Skeletal muscle tissue (tissue), 4 donors: Measurements from ENCODE around the gene EFNA3. TPM values are rescaled to one million over a fixed set of nuclear protein-coding genes. Genes with fewer than 3 reads are reported as not detected.

Experiments
- H3K27ac ChIP-seq: one replicate; pipeline ENCODE4 v1.7.0; 2013; ENCODE audit warnings: mild to moderate bottlenecking, low read depth, low read length, inconsistent platforms
- H3K27me3 ChIP-seq, 3 donors: one replicate each; pipeline ENCODE4 v1.7.0; 2013; ENCODE audit warnings: low read length in 3 of 3; ENCODE audit not compliant: control insufficient read depth in 3 of 3, insufficient read depth in 3 of 3
- H3K36me3 ChIP-seq, 3 donors: one replicate each; pipeline ENCODE4 v1.7.0; 2013; ENCODE audit warnings: low read length in 3 of 3; ENCODE audit not compliant: control insufficient read depth in 3 of 3, insufficient read depth in 3 of 3
- H3K4me1 ChIP-seq, 3 donors: one replicate each; pipeline ENCODE4 v1.7.0; 2013; ENCODE audit warnings: low read length in 3 of 3, mild to moderate bottlenecking in 3 of 3; ENCODE audit not compliant: control insufficient read depth in 3 of 3, insufficient read depth in 3 of 3
- H3K4me3 ChIP-seq, 3 donors: one replicate each; pipeline ENCODE4 v1.7.0; 2013; ENCODE audit warnings: low read length in 3 of 3
- H3K9ac ChIP-seq, 3 donors: one replicate each; pipeline ENCODE4 v1.7.0; 2013; ENCODE audit warnings: low read length in 3 of 3, mild to moderate bottlenecking in 3 of 3, moderate library complexity in 2 of 3, low read depth in 1 of 3
- H3K9me3 ChIP-seq, 3 donors: one replicate each; pipeline ENCODE4 v1.7.0; 2013; ENCODE audit warnings: low read length in 3 of 3; ENCODE audit not compliant: control insufficient read depth in 3 of 3
- total RNA-seq: library from RNA; depleted of rRNA; stranded (reverse); fragments of >200 nt; gene quantifications from one replicate; pipeline ENCODE4 v1.2.3, GENCODE V29; 2014
- donor health status: Osteomylitis.

The EFNA3 gene
- total RNA-seq, 1 donor from 2014 or later, result 0.52 TPM

DNA sequence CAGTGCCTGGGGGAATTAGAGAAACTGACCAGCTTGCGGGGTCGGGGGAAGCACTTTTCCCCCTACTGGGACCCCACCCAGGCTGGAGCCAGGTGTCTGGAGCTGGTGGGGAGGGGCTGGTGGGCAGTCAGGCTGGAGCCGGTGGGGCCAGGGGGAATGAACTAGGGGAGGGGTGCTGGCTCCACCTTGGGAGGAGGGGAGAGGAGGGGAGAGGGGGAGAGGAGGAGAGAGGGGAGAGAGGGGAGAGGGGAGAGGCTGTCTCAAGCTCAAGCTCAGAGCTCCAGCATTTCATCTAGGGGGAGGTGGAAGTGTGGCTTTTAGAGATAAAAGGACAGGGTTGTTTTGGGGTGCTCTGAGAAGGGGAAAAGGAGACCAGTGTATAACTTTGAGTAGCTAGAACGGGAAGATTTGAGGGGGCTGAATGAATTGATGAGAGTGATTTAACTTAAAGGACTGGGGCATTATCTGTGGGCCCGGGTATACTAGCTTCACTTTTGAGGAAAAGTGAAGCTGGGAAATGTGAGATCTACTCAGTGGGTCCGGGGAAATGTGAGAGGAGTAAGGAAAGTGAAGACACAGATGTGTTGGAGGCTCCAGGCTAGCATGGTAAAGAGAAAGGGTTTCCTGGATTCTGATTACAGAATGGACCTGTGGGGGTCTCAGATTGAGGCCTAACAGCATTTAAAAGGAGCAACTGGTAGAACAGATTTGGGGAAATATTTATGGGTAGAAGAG lies 51.8 kb downstream of the EFNA3 start:
- Histone ChIP-seq H3K9me3 (no peaks in the 10 kb centered on the region), H3K4me3 (peak overlapping the region; percentile 76 to 88 (median 82)), H3K4me1 (peaks cover 64 to 78% (median 64%) of the 10 kb centered on the region in 3 donors), H3K27ac (peak overlapping the region; percentile 68), H3K9ac (peak overlapping the region; percentile 59 to 87 (median 67)), H3K36me3 (peaks cover 15 to 23% (median 20%) of the 10 kb centered on the region in 3 donors), H3K27me3 (peaks cover 0 to 38% (median 30%) of the 10 kb centered on the region in 3 donors)

DNA sequence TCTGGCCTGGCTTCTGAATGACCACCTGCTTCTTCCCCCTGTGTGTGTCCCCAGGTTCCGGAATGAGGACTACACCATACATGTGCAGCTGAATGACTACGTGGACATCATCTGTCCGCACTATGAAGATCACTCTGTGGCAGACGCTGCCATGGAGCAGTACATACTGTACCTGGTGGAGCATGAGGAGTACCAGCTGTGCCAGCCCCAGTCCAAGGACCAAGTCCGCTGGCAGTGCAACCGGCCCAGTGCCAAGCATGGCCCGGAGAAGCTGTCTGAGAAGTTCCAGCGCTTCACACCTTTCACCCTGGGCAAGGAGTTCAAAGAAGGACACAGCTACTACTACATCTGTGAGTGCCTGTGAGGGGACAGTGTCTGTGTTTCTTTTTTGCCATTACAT lies 52.6 kb downstream of the EFNA3 start:
- Histone ChIP-seq H3K4me1 (peaks cover 63 to 70% (median 64%) of the 10 kb centered on the region in 3 donors), H3K9ac (no peak overlapping the region), H3K27me3 (peaks cover 0 to 38% (median 28%) of the 10 kb centered on the region in 3 donors), H3K27ac (no peak overlapping the region), H3K36me3 (peaks cover 15 to 23% (median 20%) of the 10 kb centered on the region in 3 donors), H3K4me3 (peak overlapping the region in 1 of 3 donors; percentile 51), H3K9me3 (no peaks in the 10 kb centered on the region)

DNA sequence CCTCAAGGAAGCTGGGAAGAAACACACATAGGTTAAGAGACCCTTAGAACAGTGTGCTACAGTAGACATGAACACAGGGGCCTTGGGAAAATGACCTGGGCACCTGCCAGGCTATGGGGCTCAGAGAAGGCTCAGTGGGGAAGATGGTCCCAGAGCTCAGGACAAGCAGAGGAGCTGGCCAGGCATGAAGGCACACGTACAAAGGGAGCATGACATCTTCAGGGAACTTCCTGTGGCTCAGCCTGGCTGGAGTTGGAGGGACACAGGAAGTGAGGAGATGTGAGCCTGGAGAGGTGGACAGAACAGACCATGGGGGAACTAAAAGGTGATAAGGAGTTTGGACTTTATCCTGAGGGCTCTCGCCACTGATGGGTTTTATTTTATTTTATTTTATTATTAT lies 53.2 kb downstream of the EFNA3 start:
- Histone ChIP-seq H3K36me3 (peaks cover 15 to 23% (median 20%) of the 10 kb centered on the region in 3 donors), H3K27me3 (peaks cover 0 to 32% (median 26%) of the 10 kb centered on the region in 3 donors), H3K9ac (peak overlapping the region in 1 of 3 donors; percentile 40), H3K4me3 (peak overlapping the region in 1 of 3 donors; percentile 16), H3K27ac (no peak overlapping the region), H3K9me3 (no peaks in the 10 kb centered on the region), H3K4me1 (peaks cover 61 to 68% (median 63%) of the 10 kb centered on the region in 3 donors)

GRCh38 chr1:155133799-155134281 lies 55.2 kb downstream of the EFNA3 start:
- Histone ChIP-seq H3K4me3 (no peak overlapping the region), H3K36me3 (peaks cover 15 to 30% (median 29%) of the 10 kb centered on the region in 3 donors), H3K9ac (peak overlapping the region in 1 of 3 donors; percentile 99), H3K27ac (no peak overlapping the region), H3K9me3 (no peaks in the 10 kb centered on the region), H3K27me3 (peaks cover 0 to 14% (median 9%) of the 10 kb centered on the region in 3 donors), H3K4me1 (peaks cover 54 to 62% (median 59%) of the 10 kb centered on the region in 3 donors)

- Histone ChIP-seq H3K4me1 (peaks cover 54 to 62% (median 59%) of the 10 kb centered on the region in 3 donors), H3K4me3 (peak overlapping the region; percentile 49 to 98 (median 97)), H3K27me3 (peaks cover 0 to 9% (median 4%) of the 10 kb centered on the region in 3 donors)
Measured at GRCh38 chr1:155134322-155134721, 55.7 kb downstream of the EFNA3 start.

DNA sequence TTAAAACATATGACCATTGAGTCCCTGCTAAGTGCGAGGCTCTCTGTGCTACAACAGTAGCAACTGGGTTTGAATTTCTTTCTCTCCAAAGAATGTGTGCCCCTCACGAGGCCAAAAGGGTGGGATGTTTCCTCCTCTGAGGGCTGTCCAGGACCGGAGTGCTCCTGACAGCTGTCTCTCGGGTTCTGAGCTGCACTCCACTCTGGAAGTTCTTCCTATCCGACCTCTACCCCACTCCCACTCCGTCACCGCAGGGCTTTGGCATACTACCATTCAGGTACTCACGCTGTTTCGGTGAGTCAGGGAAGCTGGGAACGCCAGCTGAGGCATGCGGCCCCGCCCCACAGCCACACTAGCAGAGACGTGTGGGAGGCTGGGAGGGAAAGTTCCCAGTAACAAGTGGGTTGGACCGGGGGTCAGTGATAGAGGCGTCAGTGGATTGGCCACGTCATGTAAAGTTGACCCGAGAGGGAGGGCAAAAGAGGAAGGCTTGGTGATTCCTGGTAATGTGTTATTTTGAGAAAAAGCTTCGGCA lies 56.3 kb downstream of the EFNA3 start:
- Histone ChIP-seq H3K4me3 (peak overlapping the region; percentile 97 to 99 (median 98)), H3K27ac (peak overlapping the region; percentile 97), H3K9me3 (no peaks in the 10 kb centered on the region), H3K36me3 (peaks cover 15 to 30% (median 29%) of the 10 kb centered on the region in 3 donors), H3K27me3 (peaks cover 0 to 3% (median 0%) of the 10 kb centered on the region in 3 donors), H3K4me1 (peaks cover 52 to 61% (median 56%) of the 10 kb centered on the region in 3 donors), H3K9ac (peak overlapping the region; percentile 98 to 99 (median 98))

More at GRCh38 chr1:155134322-155134721, 55.7 kb downstream of the EFNA3 start:
- H3K9me3 ChIP-seq, result no peaks in the 10 kb centered on the region
- peak overlapping the region; percentile 97 for H3K27ac ChIP-seq
- H3K9ac ChIP-seq, result peak overlapping the region in 1 of 3 donors; percentile 99
- H3K36me3 ChIP-seq, result peaks cover 15 to 30% (median 29%) of the 10 kb centered on the region in 3 donors

DNA sequence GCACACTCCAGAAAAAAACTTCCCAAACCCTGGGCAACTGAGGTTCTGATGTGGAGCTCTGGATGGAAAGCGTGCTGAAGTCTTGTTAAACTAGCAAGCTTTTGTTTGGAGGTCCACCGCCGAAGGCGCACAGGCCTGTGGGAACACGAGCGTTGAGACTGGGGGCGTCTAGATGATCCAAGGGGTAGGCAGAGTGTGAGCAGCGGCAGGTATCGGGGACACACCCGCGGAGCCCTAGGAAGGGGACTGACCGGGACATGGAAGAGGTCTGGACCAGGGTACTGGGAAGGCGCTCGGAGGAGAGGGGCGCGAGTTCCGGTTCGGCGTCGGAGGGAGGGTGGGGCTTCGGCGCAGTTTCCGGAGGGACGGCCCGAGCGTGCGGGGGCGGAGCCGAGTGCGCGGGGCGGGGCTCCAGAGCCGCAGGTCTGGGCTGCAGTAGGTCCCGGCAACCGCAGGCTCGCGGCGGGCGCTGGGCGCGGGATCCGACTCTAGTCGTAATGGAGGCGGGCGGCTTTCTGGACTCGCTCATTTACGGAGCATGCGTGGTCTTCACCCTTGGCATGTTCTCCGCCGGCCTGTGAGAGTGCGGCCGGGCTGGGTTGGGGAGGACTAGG lies 56.9 kb downstream of the EFNA3 start, which contains the start of gene SLC50A1:
Gene SLC50A1, plus strand, starts transcription at position 438 of the 614 bp plus-strand sequence. Its CDS starts 60 bp downstream, at position 498.
- Histone ChIP-seq H3K4me1 (peaks cover 50 to 64% (median 57%) of the 10 kb centered on the region in 3 donors), H3K36me3 (peaks cover 15 to 30% (median 29%) of the 10 kb centered on the region in 3 donors), H3K9ac (peak within 1 kb of the TSS; percentile 98 to 99 (median 98))

DNA sequence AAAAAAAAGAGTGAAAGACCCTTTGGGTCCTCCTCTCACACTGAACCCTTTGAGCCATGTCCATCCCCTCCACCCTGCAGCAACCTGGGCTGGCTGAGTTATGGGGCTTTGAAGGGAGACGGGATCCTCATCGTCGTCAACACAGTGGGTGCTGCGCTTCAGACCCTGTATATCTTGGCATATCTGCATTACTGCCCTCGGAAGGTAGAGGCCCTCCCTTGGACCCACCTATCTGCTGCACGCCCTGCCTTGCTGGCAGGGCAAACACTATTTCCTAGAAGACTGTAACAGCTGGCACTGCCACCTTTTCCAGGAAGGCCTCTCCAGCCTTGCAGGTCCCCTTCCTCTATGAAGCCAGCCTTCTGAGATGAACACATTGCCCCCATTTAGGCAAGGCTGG lies 58.1 kb downstream of the EFNA3 start:
- peaks cover 12 to 26% (median 25%) of the 10 kb centered on the region in 3 donors for H3K36me3 ChIP-seq
- H3K4me1 ChIP-seq, result peaks cover 38 to 62% (median 50%) of the 10 kb centered on the region in 3 donors
- H3K27ac ChIP-seq, result peak overlapping the region; percentile 97
- no peaks in the 10 kb centered on the region for H3K9me3 ChIP-seq
- no peaks in the 10 kb centered on the region for H3K27me3 ChIP-seq
- H3K4me3 ChIP-seq, result peak overlapping the region; percentile 54 to 63 (median 56)
- peak overlapping the region; percentile 51 to 62 (median 57) for H3K9ac ChIP-seq

More for the DNA sequence above, 56.9 kb downstream of the EFNA3 start, which contains the start of gene SLC50A1:
- Histone ChIP-seq H3K9me3 (no peaks in the 10 kb centered on the region), H3K27me3 (no peaks in the 10 kb centered on the region), H3K27ac (peak within 1 kb of the TSS; percentile 97), H3K4me3 (peak within 1 kb of the TSS; percentile 97 to 99 (median 98))
